Activated CD8-positive, alpha-beta memory T cell treated with anti-CD3 and anti-CD28 coated beads, Interleukin-2, amount 50 U/mL, for 1 hour (primary cell): ENCODE results near the gene ICAM5.
"Not testable (repeated sequence)": the region's sequence is repeated elsewhere in the genome, so short reads cannot be mapped to it uniquely, and the experiment has no call there.

ENCODE experiments used
- DNase-seq: peaks from one replicate; pipeline ENCODE4 v3.0.0-alpha.2; 2020; ENCODE audit errors: extremely low read depth

Gene ICAM5

GRCh38 chr19:10318807-10319682, 29.3 kb downstream of the ICAM5 start:
- DNase-seq, result no peak

- DNase-seq, result no peak
These were observed 31.1 kb downstream of the ICAM5 start for GRCh38 chr19:10320602-10321416.

GRCh38 chr19:10321417-10321797, 31.7 kb downstream of the ICAM5 start:
- no peak for DNase-seq

- DNase-seq, result no peak
These were observed 32.4 kb downstream of the ICAM5 start for GRCh38 chr19:10321874-10322835.

GRCh38 chr19:10325732-10326131, 36.0 kb downstream of the ICAM5 start:
- DNase-seq, result no peak

- DNase-seq, result no peak
These were observed 38.0 kb downstream of the ICAM5 start for GRCh38 chr19:10327793-10328192.

GRCh38 chr19:10328558-10329429, 39.0 kb downstream of the ICAM5 start:
- DNase-seq, result no peak

- DNase-seq, result no peak
These were observed 39.8 kb downstream of the ICAM5 start for GRCh38 chr19:10329555-10329954.

GRCh38 chr19:10332158-10332964, 42.6 kb downstream of the ICAM5 start:
- no peak for DNase-seq

- DNase-seq, result peak; percentile 93
These were observed 43.4 kb downstream of the ICAM5 start, which contains the start of gene RAVER1 for GRCh38 chr19:10332965-10333757. Gene RAVER1 (minus strand): TSS chr19:10333529. CDS start chr19:10333507, 22 bp downstream.

GRCh38 chr19:10333758-10334587, 44.2 kb downstream of the ICAM5 start:
- DNase-seq, result no peak

GRCh38 chr19:10334588-10335351, 45.0 kb downstream of the ICAM5 start:
- DNase-seq, result no peak

- no peak for DNase-seq
These were observed 45.7 kb downstream of the ICAM5 start for GRCh38 chr19:10335352-10335985.

GRCh38 chr19:10336725-10337124, 47.0 kb downstream of the ICAM5 start:
- not testable (repeated sequence) for DNase-seq

- DNase-seq, result no peak
These were observed 49.2 kb downstream of the ICAM5 start for GRCh38 chr19:10338940-10339339.

- DNase-seq, result no peak
These were observed 49.7 kb downstream of the ICAM5 start, which contains the start of gene ICAM3 for GRCh38 chr19:10339380-10339960. Gene ICAM3 (minus strand): TSS chr19:10339624. CDS start chr19:10339614, 10 bp downstream.
